ENCODE data around the gene CDC20B.

CDC20B gene

DNA sequence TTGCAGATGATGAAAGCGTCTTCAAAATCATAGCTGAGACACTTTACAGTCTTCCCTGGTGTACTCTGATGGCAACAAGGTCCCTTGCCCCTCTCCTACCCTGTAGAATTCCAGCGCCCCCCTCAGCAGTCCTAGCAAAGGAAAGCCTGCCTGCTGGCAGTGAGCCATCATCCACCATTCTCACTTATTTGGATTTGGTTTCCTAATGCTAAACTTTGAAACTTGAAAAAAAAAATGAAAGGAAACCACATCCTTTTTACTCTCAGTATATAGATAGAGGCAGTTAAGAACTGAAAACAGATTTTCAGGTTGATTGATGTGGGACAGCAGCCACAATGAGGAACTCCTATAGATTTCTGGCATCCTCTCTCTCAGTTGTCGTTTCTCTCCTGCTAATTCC, 70.6 kb downstream of the CDC20B start, which contains the start of gene GZMA:
TSS of gene GZMA (plus strand) at position 299 of the 400 bp plus-strand sequence. CDS start at position 336, 37 bp downstream.
- TF ChIP-seq GATA2 (IDR thresholded peaks at IDR 0.05; ENCODE audit: low read depth, low read length) = no peak
- no peak for TF ChIP-seq GATA3 (IDR thresholded peaks at IDR 0.05; ENCODE audit: low read depth, low read length)

GRCh38 chr5:55101556-55102276, 71.3 kb downstream of the CDC20B start:
- TF ChIP-seq GATA2 (IDR thresholded peaks at IDR 0.05; ENCODE audit: low read depth, low read length) = no peak
- no peak for TF ChIP-seq GATA3 (IDR thresholded peaks at IDR 0.05; ENCODE audit: low read depth, low read length)

- TF ChIP-seq GATA2 (IDR thresholded peaks at IDR 0.05; ENCODE audit: low read depth, low read length) = no peak
- TF ChIP-seq GATA3 (IDR thresholded peaks at IDR 0.05; ENCODE audit: low read depth, low read length) = no peak
Measured at GRCh38 chr5:55096861-55097260, 76.1 kb downstream of the CDC20B start.

DNA sequence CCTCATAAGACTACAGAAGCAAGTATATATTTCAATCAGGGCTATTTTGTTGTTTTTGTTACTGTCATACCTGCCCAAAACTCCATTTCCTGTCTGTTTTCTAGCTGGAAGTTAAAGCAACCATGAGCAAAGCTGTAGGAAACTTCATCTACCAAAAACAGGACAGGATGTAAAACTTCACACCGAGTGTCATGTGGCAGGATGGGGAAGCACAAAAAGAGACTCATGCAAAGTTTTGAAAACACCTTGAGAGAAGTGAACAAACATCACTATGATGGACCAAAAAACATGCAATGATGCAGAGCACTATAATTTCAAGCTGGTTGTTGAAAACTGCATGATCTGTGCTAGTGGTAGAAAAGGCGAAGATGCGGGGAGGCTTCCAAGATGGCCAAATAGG, 76.8 kb downstream of the CDC20B start:
- TF ChIP-seq GATA3 (IDR thresholded peaks at IDR 0.05; ENCODE audit: low read depth, low read length) (no peak), GATA2 (IDR thresholded peaks at IDR 0.05; ENCODE audit: low read depth, low read length) (no peak)

GRCh38 chr5:55081541-55081940, 91.4 kb downstream of the CDC20B start:
- TF ChIP-seq GATA2 (IDR thresholded peaks at IDR 0.05; ENCODE audit: low read depth, low read length) = no peak
- TF ChIP-seq GATA3 (IDR thresholded peaks at IDR 0.05; ENCODE audit: low read depth, low read length) = no peak

GRCh38 chr5:55073211-55073610, 99.8 kb downstream of the CDC20B start:
- TF ChIP-seq GATA2 (IDR thresholded peaks at IDR 0.05; ENCODE audit: low read depth, low read length) (no peak), GATA3 (IDR thresholded peaks at IDR 0.05; ENCODE audit: low read depth, low read length) (no peak)

DNA sequence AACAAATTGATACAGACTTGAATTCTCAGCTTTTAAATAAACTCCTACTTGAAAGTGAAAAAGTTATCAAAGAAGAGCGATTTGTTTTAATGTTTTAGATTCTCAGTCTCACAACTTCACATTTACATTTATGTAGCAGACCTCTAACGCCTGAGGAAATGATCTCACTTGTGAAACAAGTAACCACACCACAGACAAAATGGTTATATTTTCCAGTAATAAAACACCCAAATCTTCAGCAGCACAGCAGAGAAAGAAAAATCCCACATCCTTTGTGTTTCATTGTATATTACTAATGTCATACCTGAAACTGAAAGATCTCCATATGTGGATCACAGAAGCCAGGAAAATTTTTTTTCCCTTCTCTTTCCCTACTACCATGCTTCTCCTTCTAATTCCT, 100.3 kb downstream of the CDC20B start:
- no peak for TF ChIP-seq GATA2 (IDR thresholded peaks at IDR 0.05; ENCODE audit: low read depth, low read length)

DNA sequence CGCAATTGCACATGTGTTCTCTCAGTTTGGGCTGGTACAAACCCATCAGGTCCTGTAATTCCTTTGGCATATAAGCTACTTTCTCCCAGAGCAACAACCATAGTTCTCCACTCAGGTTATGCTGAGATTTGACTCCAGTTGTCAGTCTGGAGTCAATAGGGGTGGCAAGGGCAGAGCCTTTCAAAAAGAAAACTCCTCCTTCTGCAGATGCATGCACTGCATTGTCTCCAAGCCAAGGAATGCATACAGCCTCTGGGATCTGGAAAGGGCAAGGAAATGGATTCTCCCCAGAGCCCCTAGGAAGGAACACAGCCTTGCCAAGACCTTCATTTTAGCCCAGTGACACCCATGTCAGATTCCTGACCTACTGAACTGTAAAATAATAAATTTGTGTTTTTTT, 101.6 kb downstream of the CDC20B start:
- TF ChIP-seq GATA2 (IDR thresholded peaks at IDR 0.05; ENCODE audit: low read depth, low read length) (no peak), GATA3 (IDR thresholded peaks at IDR 0.05; ENCODE audit: low read depth, low read length) (no peak)

DNA sequence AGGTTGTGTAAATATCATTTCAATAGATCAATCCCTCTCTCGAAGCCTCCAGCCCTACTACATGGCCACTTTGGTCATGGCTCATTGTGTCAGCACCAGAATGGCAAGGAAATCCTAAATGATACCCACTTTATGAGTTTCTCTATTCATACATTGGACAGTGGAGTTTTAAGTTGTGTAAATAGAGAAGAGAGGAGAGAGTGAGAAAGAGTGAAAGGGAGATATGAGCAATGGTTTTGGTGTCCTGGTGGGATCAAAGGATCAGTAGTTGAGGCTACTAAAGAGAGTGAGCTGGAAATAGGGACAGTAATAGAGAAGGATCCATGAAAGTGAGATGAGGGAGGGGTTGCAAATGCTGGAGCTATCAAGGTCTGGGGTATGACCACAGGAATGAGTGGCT, 102.0 kb downstream of the CDC20B start:
- TF ChIP-seq GATA2 (IDR thresholded peaks at IDR 0.05; ENCODE audit: low read depth, low read length) (no peak), GATA3 (IDR thresholded peaks at IDR 0.05; ENCODE audit: low read depth, low read length) (no peak)

DNA sequence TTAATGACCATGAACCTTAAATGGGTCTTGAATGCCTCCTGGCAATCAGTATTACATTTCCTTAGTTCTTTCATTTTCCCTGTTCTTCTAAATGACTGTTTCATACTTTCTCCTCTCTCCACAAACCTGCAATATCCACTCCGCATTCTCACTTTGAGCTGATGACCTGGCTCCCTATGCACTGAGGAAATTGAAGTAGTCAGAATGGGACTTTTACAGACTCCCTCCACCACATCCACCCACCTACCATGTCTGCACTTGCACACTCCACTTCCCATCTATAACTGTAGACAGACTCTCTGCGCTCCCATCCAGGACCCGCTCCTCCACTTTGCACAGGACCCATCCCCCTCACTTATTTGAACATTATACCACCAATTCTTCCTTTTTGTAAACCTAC, 106.7 kb downstream of the CDC20B start:
- no peak for TF ChIP-seq GATA3 (IDR thresholded peaks at IDR 0.05; ENCODE audit: low read depth, low read length)
- TF ChIP-seq GATA2 (IDR thresholded peaks at IDR 0.05; ENCODE audit: low read depth, low read length) = no peak

- TF ChIP-seq GATA2 (IDR thresholded peaks at IDR 0.05; ENCODE audit: low read depth, low read length) = no peak
- TF ChIP-seq GATA3 (IDR thresholded peaks at IDR 0.05; ENCODE audit: low read depth, low read length) = no peak
Measured at GRCh38 chr5:55064523-55064922, 108.5 kb downstream of the CDC20B start.

- no peak for TF ChIP-seq GATA3 (IDR thresholded peaks at IDR 0.05; ENCODE audit: low read depth, low read length)
- no peak for TF ChIP-seq GATA2 (IDR thresholded peaks at IDR 0.05; ENCODE audit: low read depth, low read length)
Measured at GRCh38 chr5:55063899-55064298, 109.1 kb downstream of the CDC20B start.

GRCh38 chr5:55063220-55063863, 109.6 kb downstream of the CDC20B start:
- TF ChIP-seq GATA3 (IDR thresholded peaks at IDR 0.05; ENCODE audit: low read depth, low read length) = no peak
- no peak for TF ChIP-seq GATA2 (IDR thresholded peaks at IDR 0.05; ENCODE audit: low read depth, low read length)
